Choroid plexus epithelial cell (primary cell): ENCODE measurements around the gene TFAP2D.

Experiments used
- DNase-seq: peaks from one replicate; pipeline ENCODE4 v3.0.0-alpha.2; 2010; ENCODE audit warnings: low read depth
- H3K4me3 ChIP-seq: 2 replicates; pipeline ENCODE4 v1.5.1; 2011; ENCODE audit warnings: low read depth, mild to moderate bottlenecking, control low read depth, low read length, moderate library complexity
- TF ChIP-seq, protein P1 (sequence below): conservative IDR thresholded peaks from 2 replicates; pipeline ENCODE4 v1.5.1; 2011; ENCODE audit warnings: low read depth, mild to moderate bottlenecking, control low read depth, inconsistent platforms, low read length, moderate library complexity

Gene TFAP2D

DNA sequence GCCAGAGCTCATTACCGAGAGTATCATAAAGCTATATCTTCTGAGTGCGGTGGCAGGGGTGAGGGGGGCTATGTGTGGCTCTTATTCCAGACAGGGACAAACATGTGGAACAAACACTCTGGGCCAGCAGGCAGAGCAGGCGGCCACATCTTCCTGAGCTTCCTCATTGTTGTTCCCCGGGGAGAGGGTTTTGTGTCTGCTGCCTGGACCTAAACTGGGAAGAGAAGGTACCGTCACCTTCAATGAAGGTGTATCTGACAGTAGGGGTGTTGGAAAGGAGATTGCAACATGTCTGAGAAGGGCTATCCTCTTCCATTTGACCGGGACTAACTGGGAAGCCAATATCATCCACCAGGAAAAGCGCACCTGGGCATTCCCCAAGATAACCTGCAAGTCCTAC lies 1.6 kb upstream of the TFAP2D start:
- TF ChIP-seq, protein P1, sequence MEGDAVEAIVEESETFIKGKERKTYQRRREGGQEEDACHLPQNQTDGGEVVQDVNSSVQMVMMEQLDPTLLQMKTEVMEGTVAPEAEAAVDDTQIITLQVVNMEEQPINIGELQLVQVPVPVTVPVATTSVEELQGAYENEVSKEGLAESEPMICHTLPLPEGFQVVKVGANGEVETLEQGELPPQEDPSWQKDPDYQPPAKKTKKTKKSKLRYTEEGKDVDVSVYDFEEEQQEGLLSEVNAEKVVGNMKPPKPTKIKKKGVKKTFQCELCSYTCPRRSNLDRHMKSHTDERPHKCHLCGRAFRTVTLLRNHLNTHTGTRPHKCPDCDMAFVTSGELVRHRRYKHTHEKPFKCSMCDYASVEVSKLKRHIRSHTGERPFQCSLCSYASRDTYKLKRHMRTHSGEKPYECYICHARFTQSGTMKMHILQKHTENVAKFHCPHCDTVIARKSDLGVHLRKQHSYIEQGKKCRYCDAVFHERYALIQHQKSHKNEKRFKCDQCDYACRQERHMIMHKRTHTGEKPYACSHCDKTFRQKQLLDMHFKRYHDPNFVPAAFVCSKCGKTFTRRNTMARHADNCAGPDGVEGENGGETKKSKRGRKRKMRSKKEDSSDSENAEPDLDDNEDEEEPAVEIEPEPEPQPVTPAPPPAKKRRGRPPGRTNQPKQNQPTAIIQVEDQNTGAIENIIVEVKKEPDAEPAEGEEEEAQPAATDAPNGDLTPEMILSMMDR: no peak
- no peak for DNase-seq
- H3K4me3 ChIP-seq: no peak overlapping the region

DNA sequence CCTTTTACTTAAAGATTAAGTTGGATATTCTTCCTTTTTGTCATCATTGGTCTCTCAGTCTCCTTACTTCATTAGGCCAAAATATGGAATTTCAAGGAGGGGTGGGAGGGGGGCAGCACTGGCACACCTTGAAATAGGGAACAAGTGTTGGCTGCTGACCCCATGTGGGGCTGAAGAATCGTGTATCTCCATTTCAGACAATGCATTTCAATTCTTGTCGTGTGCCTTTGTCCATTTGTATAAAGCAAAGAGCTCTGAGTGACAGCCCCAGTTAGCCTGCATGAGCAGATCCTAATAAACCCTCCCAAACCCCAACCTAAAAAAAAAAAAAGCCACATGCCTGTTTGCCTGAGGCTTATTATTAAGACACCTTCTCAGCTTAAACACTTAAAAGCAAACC lies 1.0 kb upstream of the TFAP2D start:
- no peak overlapping the region for H3K4me3 ChIP-seq
- TF ChIP-seq, protein P1: no peak
- no peak for DNase-seq

DNA sequence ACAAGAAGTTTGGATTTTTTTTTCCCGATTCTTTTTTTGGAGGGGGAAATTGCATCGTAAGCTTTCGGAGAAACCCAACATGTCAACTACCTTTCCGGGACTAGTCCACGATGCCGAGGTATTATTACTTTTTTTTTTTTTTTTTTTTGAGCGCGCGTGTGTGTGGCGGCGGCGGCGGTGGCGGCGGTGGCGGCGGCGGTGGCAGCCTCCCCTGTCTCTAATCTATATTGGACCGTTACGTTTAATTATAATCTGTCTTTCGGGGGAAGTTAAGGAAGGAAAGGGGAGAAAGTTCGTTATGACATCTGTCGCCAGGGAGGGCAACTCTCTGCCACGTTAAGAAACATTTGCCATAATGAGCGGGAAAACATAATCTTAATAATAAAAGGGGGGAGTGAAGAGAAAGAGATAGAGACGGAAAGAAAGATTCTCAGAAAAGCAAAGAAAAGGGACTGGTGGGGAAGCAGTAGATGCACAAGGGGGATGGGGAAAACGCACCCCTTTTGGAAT lies 706 bp downstream of the TFAP2D start:
- TF ChIP-seq, protein P1: no peak
- no peak for DNase-seq

DNA sequence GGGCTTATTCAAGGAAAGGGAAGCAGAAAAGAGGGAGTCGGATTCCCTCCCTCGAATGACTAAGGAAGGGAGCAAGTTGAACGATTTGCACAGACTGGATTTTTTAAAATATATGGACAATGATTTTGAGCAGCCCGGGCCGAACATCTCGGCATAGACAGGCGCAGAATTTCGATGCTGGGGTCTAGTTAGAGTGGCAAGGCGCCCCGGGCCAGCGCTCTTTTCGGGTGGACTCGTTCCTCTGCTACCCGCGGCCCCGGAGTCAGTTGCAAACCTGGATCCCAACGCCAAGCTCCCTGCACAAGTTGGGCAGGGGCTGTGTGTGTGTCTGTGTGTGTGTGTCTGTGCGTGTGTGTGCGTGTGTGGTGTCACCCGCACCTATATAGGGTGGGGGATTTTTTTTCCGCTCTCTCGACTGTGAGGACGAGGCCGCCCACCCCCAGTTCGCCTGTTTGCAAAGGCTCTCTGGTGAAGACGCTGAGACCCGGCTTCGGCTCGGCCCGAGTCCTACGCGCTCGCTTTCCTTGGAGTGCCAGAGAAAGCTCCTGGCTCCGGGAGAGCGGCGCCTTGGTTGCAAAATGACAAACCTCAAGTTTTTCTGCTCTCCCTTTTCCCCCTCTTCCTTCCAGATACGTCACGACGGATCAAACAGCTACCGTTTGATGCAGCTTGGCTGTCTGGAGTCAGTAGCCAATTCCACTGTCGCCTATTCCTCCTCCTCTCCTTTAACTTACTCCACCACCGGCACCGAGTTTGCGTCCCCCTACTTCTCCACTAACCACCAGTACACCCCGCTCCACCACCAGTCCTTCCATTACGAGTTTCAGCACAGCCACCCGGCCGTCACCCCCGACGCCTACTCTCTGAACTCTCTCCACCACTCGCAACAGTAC lies 1.4 kb downstream of the TFAP2D start:
- no peak for DNase-seq
- no peak overlapping the region for H3K4me3 ChIP-seq
- TF ChIP-seq, protein P1: no peak

More for the DNA sequence above, 706 bp downstream of the TFAP2D start:
- H3K4me3 ChIP-seq: no peak overlapping the region

DNA sequence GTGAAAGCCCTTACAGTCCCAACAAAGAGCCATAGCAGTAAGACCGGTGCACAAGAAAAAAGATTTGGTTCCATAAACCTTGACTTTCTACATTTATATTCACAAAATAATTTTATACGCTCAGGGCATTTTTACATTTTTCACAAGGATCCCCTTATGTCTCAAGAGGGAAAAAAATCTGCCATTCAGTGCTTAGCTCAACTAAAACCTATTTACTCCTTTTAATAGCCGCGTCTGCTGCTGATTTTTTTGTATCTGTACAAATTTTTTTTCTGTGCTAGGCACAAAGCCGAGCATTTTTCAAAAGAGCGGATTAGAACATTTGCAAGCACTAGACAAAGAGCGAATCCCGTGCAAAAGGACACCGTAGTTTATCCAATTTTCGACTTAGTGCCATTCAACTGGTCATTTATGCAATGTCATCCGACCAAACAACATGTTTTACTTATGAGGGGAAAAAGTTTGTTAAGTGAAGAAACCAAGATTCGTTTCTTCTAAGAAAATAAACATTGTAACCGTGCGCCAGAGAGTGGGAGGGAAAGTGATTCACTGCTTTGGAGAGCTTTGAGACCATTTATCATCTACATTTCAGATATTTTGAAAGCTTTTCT lies 3.7 kb downstream of the TFAP2D start:
- TF ChIP-seq, protein P1: no peak
- no peak overlapping the region for H3K4me3 ChIP-seq
- DNase-seq: no peak

DNA sequence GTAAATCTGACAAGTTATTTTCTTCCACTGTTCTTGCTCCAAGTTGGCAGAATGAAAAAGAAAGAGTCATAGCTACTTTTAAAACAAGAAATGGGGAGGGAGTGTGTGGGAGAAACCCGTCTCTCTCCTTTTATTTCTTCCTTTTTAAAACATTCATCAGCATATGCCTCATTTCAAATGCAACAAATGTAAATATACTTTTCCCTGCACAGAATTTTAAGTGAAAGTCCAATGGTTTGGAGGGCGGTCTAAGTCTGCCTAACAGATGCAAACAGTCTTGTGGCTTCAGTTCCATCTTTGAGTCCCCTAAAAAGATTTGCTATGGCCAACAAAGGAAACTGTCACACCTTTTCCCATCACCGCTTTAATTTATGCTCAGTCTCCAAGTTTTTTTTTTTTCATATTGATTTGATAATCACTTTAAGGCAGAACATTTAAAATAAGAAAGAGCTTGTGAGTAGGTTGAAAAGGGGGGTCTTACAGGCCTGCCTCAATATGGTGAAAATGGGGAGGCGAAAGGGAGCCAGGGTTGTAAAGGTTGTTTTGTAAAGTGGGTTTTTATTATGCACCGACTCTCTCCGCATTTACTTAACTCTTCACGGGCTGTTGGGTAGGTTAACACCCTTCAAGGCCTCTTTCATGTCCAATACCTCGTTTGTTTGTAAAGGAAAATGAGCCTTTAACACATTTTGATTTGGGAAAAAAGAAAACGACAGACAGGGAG lies 4.6 kb downstream of the TFAP2D start:
- DNase-seq: no peak
- TF ChIP-seq, protein P1: no peak
- H3K4me3 ChIP-seq: no peak overlapping the region
